PC-9 (cell line): ENCODE measurements around the gene BMPR1B. TPM values are rescaled to one million over a fixed set of nuclear protein-coding genes. Genes with fewer than 3 reads are reported as not detected.

ENCODE experiments used
- BruUV-seq: library from RNA; stranded (reverse); fragments of 400-500 nt; replicated peaks from 2 replicates; lab custom pipeline; 2021; lab: Mats Ljungman, UMichigan
- CTCF ChIA-PET: fragments of 300-600 bp; sonication (Branson Sonifier 250); formaldehyde crosslinking; loops from one replicate; lab custom pipeline; 2022; ENCODE audit warnings: antibody characterized with exemption; lab: Charles Lee
- POLR2A ChIA-PET: fragments of 300-600 bp; sonication (Branson Sonifier 250); formaldehyde crosslinking; loops from one replicate; lab custom pipeline; 2022; ENCODE audit warnings: antibody characterized with exemption; ENCODE audit not compliant: unreplicated experiment; lab: Charles Lee
- DNase-seq, 2 experiments: peaks; one replicate each; pipeline versions ENCODE4 v3.0.0 to v3.0.0-alpha.2; 2015 to 2022; ENCODE audit warnings: mixed read lengths in 1 of 2
- H2AFZ ChIP-seq: fragments of 200-600 bp; sonication (generic); 2 replicates; pipeline ENCODE4 v1.8.1; 2017; ENCODE audit warnings: antibody characterized with exemption
- H3F3A ChIP-seq: fragments of 200-600 bp; sonication (generic); 2 replicates; pipeline ENCODE4 v1.8.1; 2017; ENCODE audit warnings: antibody characterized with exemption, mild to moderate bottlenecking, low read depth; ENCODE audit not compliant: insufficient read depth
- H3K27ac ChIP-seq: fragments of 200-600 bp; sonication (generic); 2 replicates; pipeline ENCODE4 v1.6.1; 2016; ENCODE audit warnings: mixed run types
- H3K27me3 ChIP-seq: fragments of 200-600 bp; sonication (generic); 2 replicates; pipeline ENCODE4 v1.6.1; 2016; ENCODE audit warnings: low read depth, mixed run types; ENCODE audit not compliant: insufficient read depth
- H3K36me3 ChIP-seq: fragments of 200-600 bp; sonication (generic); 2 replicates; pipeline ENCODE4 v1.6.1; 2016; ENCODE audit warnings: low read depth, mixed run types
- H3K4me1 ChIP-seq: fragments of 200-600 bp; sonication (generic); replicated peaks from 2 replicates; pipeline ENCODE4 v1.6.1; 2016; ENCODE audit warnings: mixed run types; ENCODE audit not compliant: insufficient read depth
- H3K4me2 ChIP-seq: fragments of 200-600 bp; sonication (generic); 2 replicates; pipeline ENCODE4 v1.6.1; 2017; ENCODE audit warnings: mixed run types
- H3K4me3 ChIP-seq: fragments of 200-600 bp; sonication (generic); 2 replicates; pipeline ENCODE4 v1.6.1; 2016; ENCODE audit warnings: mixed run types
- H3K79me2 ChIP-seq: fragments of 200-600 bp; sonication (generic); 2 replicates; pipeline ENCODE4 v1.6.1; 2017; ENCODE audit warnings: low read depth, mixed run types
- H3K9me2 ChIP-seq: fragments of 200-600 bp; sonication (generic); 2 replicates; pipeline ENCODE4 v1.8.1; 2017; ENCODE audit warnings: mild to moderate bottlenecking; ENCODE audit not compliant: insufficient read depth
- H3K9me3 ChIP-seq: fragments of 200-600 bp; sonication (generic); 2 replicates; pipeline ENCODE4 v1.8.1; 2016; ENCODE audit warnings: low read depth; ENCODE audit not compliant: insufficient read depth
- H4K20me1 ChIP-seq: fragments of 200-600 bp; sonication (generic); 2 replicates; pipeline ENCODE4 v1.8.1; 2017; ENCODE audit not compliant: insufficient read depth
- CTCF ChIP-seq: fragments of 200-600 bp; sonication (generic); conservative IDR thresholded peaks from 2 replicates; pipeline ENCODE4 v1.6.1; 2017; ENCODE audit warnings: mixed run types, antibody characterized with exemption, mild to moderate bottlenecking, moderate library complexity
- EZH2 ChIP-seq: fragments of 200-600 bp; sonication (generic); IDR thresholded peaks from 2 replicates; pipeline ENCODE4 v1.8.0; 2017; ENCODE audit warnings: antibody characterized with exemption, low read depth
- intact Hi-C: fragments of 100-400 bp; cut with micrococcal nuclease; formaldehyde crosslinking; loops from one replicate; pipeline ENCODE4 v1.10.0; 2022; ENCODE audit not compliant: unreplicated experiment
- total RNA-seq: library from RNA; stranded (reverse); gene quantifications from 2 replicates; pipeline ENCODE4 v1.2.3, GENCODE V29; 2021

The BMPR1B gene
- total RNA-seq, 1 experiment from 2014 or later: 1.1 TPM

- Histone ChIP-seq H3K4me2 (no peak overlapping the region), H2AFZ (no peak overlapping the region), H3K9me2 (no peaks in the 10 kb centered on the region), H3K4me1 (peaks cover 5% of the 10 kb centered on the region), H3K4me3 (no peak overlapping the region), H3K9me3 (no peaks in the 10 kb centered on the region), H3K27ac (no peak overlapping the region), H3K79me2 (no peaks in the 10 kb centered on the region), H4K20me1 (no peaks in the 10 kb centered on the region), H3K27me3 (no peaks in the 10 kb centered on the region), H3F3A (no peaks in the 10 kb centered on the region), H3K36me3 (no peaks in the 10 kb centered on the region)
- BruUV-seq: no TSS peak
- ChIA-PET POLR2A (no interaction called here), CTCF (no interaction called here)
- DNase-seq: no peak
- TF ChIP-seq CTCF (no peak), EZH2 (no peak)
- intact Hi-C loops: no loop called here
Observed at GRCh38 chr4:94882756-94883155, 125.0 kb downstream of the BMPR1B start.

- intact Hi-C loops: no loop called here
- no peaks in the 10 kb centered on the region for H3F3A ChIP-seq
- no peak for TF ChIP-seq CTCF
- TF ChIP-seq EZH2: no peak
- POLR2A ChIA-PET: no interaction called here
- no peaks in the 10 kb centered on the region for H3K36me3 ChIP-seq
- CTCF ChIA-PET: no interaction called here
- no peaks in the 10 kb centered on the region for H3K79me2 ChIP-seq
- no peaks in the 10 kb centered on the region for H3K27me3 ChIP-seq
- no peaks in the 10 kb centered on the region for H3K9me3 ChIP-seq
- no peak overlapping the region for H3K27ac ChIP-seq
- no peak overlapping the region for H3K4me3 ChIP-seq
- no peaks in the 10 kb centered on the region for H3K4me1 ChIP-seq
- BruUV-seq: no TSS peak
- DNase-seq: no peak
- H4K20me1 ChIP-seq: no peaks in the 10 kb centered on the region
- H2AFZ ChIP-seq: no peak overlapping the region
- no peak overlapping the region for H3K4me2 ChIP-seq
- H3K9me2 ChIP-seq: no peaks in the 10 kb centered on the region
Observed at GRCh38 chr4:94887027-94887426, 129.3 kb downstream of the BMPR1B start.

- H3K9me3 ChIP-seq: no peaks in the 10 kb centered on the region
- H3K4me2 ChIP-seq: no peak overlapping the region
- H3K27ac ChIP-seq: no peak overlapping the region
- no peak overlapping the region for H3K4me3 ChIP-seq
- no peaks in the 10 kb centered on the region for H4K20me1 ChIP-seq
- H3K27me3 ChIP-seq: no peaks in the 10 kb centered on the region
- CTCF ChIA-PET: no interaction called here
- intact Hi-C loops: no loop called here
- no peaks in the 10 kb centered on the region for H3F3A ChIP-seq
- no peak overlapping the region for H2AFZ ChIP-seq
- TF ChIP-seq EZH2: no peak
- no peak for TF ChIP-seq CTCF
- BruUV-seq: no TSS peak
- H3K36me3 ChIP-seq: no peaks in the 10 kb centered on the region
- H3K79me2 ChIP-seq: no peaks in the 10 kb centered on the region
- no peak for DNase-seq
- no peaks in the 10 kb centered on the region for H3K4me1 ChIP-seq
- POLR2A ChIA-PET: no interaction called here
- no peaks in the 10 kb centered on the region for H3K9me2 ChIP-seq
Observed at GRCh38 chr4:94889523-94889922, 131.8 kb downstream of the BMPR1B start.
